Epidermal melanocyte (primary cell): ENCODE measurements around the gene PGA5.
"Not testable (repeated sequence)": the region's sequence is repeated elsewhere in the genome, so short reads cannot be mapped to it uniquely, and the experiment has no call there.

Experiments
- DNase-seq: peaks from one replicate; pipeline ENCODE4 v3.0.0; 2011; ENCODE audit warnings: low spot score; ENCODE audit not compliant: insufficient read length

Gene PGA5

DNA sequence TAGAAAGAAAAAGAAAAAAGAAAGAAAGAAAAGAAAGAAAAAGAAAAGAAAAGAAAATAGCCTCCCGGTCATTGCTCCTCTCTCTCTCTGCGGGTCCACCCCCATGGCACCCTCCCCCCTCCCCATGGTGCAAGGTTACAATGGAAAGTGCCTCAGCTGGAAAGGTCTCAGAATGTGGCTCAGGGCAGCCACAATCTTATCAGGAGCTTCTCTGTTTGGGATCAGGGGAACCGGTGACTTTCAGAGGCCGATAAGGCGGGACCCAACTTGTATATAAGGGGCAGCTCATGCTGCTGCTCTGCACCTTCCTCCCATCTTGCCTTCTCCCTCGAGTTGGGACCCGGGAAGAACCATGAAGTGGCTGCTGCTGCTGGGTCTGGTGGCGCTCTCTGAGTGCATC, at the start of gene PGA5:
PGA5 (plus strand) TSS at position 301 of the 400 bp plus-strand sequence; CDS start at position 353, 52 bp downstream.
- not testable (repeated sequence) for DNase-seq

DNA sequence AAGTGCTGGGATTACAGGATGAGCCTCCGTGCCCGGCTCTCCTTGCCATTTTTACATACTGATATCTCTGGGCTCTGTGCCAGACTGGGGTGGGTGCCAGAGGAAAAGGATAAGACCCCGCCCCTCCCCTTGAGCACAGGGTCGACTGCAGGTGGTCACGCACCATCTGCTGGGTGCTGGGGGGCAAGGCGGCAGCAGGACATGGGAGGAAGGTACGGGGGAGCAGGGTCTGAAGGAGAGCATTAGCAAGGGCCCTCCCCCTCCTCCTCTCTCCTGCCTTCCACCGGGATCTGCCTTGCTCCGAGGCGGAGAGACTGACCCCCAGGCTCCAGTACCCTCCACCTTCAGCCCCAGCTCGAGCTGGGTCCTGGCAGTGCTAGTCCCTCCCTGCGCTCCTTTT, 47.4 kb upstream of the PGA5 start:
- DNase-seq = no peak

DNA sequence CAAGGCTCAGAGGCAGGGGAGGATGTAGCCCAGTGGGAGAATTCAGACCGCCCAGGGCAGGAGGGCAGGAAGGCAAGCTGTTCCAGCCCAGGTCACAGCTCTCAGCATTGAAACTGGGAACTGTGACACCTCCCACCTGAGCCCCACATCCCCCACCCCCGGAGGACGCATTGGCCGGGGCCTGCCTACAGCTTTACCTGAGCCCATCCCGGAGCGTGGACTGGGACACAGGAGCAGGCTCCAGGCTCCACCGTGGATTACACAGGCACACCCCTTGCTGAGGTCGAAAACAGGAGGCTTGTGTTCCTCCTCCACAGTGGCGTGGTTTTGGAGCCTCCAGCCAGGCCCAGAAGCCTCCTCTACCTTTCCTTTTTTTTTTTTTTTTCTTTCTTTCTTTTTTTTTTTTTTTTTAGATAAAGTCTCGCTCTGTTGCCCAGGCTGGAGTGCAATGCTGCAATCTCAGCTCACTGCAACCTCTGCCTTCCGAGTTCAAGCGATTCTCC, 46.8 kb upstream of the PGA5 start:
- no peak for DNase-seq

DNA sequence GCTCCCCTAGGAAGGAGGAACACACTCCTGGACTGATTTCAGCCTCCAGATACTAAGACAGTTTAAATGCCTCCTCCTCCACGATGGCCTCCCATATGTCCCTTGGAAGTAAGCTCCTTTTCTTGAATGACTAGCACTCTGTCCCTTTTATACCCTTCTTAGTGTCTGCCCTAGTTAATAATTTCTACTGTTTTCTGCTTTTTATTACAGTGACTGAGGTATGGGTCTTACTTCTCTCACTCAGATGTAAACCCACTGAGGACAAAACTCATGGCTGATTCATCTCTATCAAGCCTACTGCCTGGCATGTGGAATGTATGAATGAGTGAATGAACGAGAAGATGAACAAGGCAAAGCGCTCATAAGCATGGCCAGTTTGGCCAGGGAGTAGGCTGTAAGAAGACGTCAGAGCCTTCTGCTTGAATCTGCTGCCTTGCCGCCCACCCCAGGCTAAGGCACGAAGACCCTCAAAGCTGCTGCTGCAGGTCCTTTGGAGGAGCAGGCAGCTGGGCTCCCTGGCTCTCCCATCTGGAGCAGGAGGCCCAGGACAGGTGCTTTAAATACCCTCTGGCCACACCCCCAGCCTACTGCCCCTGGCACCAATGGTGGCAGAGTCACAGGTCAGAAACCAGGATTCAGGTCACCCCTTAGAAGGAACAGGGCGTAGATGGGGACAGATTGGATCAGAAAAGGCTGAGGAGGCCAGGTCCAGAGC, 45.8 kb upstream of the PGA5 start:
- no peak for DNase-seq

DNA sequence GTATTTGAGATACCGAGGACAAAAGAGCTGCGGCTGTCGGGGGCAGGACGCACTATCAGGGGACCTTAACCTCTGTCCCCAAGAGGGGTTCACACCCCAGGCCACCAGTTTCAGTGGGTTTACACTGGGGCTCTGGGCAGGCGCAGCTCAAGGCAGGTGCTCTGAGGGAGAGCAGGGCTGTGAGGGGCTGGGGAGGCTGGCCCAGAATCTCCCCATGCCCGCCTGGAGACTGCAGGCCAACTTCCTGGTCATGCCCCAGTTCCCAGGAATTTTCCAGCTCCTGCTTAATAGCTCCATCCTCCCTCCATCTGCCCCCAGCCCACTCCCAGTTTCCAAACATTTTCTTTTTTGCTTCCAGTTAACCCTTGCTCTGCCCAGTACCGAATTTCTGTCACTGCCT, 45.3 kb upstream of the PGA5 start:
- no peak for DNase-seq

DNA sequence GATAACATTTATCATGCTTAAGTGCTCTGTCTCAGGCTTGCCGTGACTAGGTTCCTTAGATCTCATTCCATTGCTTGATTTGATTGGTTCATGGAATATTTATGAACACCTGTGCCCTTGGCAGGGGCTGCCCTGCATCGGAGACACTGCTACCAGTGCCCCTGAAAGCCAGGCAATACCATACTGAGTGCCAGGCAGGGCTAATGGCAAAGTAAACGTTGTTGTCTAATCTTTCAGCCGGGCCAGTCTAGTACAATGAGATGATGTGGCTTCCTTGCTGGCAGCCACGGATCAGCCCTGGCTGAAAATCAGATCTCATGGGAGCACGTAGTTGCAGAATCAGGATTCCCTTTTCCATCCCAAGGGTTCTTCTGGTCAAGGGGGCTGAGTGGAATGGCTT, 42.6 kb upstream of the PGA5 start:
- no peak for DNase-seq

DNA sequence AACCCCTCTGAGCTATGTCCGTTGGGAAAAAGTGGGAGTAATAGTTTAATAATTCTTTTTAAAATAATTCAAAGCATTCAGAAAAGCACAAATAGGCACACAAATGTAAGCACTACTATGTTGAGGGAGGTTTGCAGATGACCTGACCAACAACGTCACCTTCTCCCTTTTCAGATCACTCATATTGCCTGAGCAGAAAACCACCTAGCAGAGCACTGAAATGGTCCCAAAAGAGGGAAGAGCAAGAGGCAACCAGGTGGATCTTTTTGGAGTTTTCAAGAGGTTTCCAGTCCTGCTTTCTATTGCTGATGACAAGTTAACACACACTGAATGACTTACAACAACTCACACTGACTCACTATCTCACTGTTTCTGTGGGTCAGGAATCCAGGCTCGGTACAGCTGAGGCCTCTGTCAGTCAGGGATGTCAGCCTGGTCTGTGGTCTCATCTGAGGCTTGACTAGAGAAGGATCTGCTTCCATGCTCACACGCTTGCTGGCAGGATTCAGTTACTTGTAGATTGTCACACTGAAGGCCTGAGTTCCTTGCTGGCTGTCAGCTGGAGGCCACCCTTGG, 41.9 kb upstream of the PGA5 start:
- DNase-seq = no peak

DNA sequence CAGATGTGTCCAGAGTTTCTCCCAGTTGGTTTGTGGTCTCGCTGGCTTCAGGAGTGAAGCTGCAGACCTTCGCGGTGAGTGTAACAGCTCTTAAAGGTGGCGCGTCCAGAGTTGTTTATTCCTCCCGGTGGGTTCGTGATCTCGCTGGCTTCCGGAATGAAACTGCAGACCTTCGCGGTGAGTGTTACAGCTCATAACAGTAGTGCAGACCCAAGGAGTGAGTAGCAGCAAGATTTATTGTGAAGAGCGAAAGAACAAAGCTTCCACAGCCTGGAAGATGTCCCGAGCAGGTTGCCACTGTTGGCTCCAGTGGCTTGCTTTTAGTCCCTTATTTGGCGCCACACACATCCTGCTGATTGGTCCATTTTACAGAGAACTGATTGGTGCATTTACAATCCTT, 39.5 kb upstream of the PGA5 start:
- no peak for DNase-seq

DNA sequence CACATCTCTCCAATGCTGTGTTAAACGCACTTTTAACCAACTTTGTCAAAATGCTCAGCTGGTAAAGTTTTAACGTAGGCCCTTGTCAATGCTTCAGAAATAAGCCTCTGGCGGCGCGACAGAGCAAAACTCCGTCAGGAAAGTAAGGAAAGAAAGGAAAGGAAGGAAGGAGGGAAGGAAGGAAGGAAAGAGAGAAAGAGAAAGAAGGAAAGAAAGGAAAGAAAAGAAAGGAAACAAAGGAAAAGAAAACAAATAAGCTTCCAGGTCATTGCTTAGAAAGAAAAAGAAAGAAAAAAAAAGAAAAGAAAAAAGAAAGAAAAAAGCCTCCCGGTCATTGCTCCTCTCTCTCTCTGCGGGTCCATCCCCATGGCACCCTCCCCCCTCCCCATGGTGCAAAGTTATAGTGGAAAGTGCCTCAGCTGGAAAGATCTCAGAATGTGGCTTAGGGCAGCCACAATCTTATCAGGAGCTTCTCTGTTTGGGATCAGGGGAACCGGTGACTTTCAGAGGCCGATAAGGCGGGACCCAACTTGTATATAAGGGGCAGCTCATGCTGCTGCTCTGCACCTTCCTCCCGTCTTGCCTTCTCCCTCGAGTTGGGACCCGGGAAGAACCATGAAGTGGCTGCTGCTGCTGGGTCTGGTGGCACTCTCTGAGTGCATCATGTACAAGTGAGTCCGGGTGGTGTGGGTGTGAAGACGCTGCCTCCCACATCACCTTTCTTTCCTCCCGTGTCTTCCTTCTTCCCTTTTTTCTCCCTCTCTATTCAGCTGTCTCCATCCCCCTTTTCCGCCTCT, 37.8 kb upstream of the PGA5 start, which contains the start of gene PGA3:
PGA3 (plus strand) TSS at position 566 of the 797 bp plus-strand sequence; CDS start at position 616, 50 bp downstream.
- DNase-seq = not testable (repeated sequence)

DNA sequence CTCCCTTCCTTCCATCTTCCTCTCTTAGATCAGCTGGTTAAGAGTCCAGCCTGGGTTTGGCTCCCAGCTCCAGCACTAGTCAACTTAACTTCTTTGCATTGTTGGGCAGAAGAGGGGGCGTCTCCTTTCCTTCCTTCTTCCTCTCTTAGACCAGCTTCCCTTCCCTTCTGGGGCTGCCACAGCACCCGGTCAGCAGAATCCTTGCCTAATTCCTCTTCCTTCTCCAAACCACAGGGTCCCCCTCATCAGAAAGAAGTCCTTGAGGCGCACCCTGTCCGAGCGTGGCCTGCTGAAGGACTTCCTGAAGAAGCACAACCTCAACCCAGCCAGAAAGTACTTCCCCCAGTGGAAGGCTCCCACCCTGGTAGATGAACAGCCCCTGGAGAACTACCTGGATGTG, 37.1 kb upstream of the PGA5 start:
- not testable (repeated sequence) for DNase-seq

DNA sequence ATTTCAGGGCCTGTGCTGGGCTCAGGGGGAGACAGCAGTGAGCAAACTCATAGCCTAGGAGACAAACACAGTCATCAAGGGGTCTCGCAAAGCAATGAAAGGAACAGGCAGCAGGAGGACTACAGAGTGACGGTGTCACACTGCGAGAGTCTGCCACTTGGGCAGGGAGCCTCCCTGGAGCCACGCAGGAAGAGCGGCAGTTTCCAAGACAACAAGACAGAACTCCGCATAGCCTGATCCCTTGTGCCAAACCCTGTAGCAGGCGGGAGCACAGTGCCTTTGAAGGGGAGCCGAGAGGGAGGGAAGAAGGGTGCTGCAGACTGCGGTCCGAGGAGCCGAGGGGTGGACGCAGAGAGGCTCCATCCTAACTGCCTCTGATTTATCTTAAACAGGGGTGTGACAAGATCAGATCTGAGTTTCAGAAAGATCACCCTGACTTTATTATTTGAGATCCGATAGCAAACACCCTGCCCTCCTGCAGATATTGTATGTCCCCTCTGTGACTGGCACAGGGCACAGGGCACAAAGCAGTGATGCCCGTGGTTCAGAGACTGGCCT, 36.4 kb upstream of the PGA5 start:
- not testable (repeated sequence) for DNase-seq

DNA sequence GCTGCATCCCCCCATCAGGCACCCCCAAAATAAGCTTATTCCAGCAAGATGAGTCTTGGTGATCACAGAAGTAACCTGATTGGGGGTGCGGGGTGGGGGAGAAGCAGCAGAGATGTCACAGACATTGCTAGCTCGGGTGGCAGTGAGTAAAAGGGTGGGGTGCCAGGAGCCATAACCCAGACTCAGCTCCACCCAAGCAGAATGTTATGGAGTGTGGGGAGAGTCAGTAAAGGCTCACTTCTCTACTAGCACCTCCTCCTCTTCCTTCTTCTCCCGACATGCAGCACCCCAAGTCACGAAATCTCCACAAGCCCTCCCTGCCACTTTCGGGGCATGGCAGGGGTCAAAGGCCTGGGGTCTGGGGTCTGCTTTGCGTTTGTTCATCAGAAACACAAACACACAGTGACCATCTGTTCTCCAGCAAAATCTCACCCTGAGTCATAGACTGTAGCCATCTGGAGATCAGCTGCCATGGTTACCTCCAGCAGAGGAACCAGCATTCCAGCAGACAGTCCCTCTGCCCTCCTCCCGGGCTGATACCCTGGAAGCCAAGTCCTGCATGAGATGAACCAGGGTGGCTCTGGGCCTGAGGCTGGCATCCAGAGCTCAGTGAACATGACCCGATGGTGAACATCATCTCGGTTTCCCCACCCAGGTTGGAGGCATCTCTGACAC, 33.2 kb upstream of the PGA5 start:
- not testable (repeated sequence) for DNase-seq

DNA sequence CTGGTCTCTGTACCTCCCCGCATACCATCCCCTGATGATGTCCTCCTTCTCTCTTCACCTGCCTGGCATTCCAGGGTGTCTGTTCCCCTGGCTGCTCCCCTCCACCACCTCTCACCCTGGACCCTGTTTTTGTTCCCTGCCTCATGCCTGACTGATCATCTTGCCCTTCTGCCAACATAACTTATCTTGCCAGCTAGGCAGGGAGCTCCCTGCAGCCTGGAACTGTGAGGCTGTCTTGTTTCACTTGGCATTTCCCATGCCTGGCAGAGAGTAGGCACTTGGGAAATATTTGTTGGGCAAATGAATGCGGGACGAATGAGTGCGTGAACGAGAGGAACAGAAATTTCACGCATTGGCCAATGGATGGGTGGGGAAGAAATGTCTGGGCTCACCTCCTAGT, 30.3 kb upstream of the PGA5 start:
- DNase-seq = not testable (repeated sequence)

DNA sequence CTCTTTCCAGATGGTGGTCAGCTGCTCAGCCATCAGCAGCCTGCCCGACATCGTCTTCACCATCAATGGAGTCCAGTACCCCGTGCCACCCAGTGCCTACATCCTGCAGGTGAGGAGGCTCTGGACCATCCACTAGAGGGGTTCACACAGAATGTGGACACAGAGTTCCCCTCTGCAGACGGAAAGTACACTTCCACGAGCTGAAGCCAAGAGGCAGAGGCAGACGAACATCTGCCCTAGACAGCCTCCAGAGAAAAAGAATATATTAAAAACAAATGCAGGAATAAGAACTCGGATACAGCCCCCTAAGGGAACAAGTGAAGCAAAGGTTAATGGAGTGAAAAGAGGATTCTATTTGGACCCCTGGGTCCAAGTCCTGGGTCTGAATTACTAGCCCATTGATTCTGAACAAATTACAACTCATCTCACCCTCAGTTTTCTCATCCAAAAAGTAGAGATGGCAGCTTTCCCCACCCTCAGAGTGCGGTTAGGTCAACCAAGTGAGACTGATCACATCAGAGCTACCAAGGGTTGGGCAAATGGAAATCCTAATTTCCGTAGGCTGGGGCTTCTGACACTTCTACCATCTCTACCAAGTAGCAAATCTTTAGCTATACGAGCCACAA, 29.5 kb upstream of the PGA5 start:
- not testable (repeated sequence) for DNase-seq

DNA sequence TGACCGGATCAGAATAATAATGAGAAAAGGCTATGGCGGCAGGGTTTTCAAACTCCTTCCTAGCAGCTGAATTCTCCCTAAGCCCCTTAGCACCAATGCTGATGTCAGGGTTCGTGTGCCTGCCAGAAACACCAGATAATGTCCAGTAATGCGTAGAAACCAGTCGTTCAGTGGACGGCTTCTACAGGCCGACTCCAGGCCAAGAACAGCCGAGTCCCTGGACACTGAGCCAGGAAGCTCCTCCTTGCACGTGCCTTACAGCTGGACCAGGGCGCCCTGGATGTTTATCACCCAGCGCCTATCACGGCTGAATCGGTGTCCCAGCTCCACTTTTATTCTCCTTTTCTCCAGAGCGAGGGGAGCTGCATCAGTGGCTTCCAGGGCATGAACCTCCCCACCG, 28.8 kb upstream of the PGA5 start:
- not testable (repeated sequence) for DNase-seq

DNA sequence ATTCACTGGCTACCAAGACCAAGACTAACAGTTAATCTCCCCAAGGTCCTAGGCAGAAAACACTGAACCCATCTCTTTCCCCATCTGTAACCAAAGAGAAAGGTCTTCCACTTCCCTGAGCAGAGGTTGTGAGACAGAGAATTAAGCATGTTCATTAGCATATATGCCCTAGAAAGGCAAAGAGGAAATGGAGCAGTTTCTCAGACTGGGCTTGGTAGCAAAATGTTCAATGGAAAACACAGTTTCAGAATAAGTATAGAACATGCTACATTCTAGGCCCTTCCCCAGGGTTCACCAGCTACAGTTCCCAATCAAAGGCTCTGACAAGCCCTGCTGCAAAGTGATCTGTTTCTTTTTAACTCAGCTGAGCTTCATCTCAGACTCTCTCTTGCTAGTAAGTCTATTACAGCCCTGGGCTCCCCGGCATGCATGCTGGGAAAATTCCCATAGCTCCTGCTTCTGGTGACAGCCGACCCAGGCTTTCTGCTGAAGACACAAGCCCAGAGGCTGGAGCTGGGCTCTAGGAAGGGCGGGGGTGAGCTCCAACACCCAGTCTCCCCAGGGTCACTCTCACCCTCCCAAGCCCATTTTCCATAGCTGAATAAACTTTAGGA, 27.2 kb upstream of the PGA5 start:
- not testable (repeated sequence) for DNase-seq

DNA sequence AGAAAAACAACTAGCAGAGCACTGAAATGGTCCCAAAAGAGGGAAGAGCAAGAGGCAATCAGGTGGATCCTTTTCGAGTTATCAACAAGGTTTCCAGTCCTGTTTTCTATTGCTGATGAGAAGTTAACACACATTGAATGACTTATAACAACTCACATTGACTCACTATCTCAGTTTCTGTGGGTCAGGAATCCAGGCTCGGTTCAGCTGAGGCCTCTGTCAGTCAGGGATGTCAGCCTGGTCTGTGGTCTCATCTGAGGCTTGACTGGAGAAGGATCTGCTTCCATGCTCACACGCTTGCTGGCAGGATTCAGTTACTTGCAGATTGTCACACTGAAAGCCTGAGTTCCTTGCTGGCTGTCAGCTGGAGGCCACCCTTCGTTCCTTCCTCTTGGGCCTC, 22.7 kb upstream of the PGA5 start:
- DNase-seq = not testable (repeated sequence)

DNA sequence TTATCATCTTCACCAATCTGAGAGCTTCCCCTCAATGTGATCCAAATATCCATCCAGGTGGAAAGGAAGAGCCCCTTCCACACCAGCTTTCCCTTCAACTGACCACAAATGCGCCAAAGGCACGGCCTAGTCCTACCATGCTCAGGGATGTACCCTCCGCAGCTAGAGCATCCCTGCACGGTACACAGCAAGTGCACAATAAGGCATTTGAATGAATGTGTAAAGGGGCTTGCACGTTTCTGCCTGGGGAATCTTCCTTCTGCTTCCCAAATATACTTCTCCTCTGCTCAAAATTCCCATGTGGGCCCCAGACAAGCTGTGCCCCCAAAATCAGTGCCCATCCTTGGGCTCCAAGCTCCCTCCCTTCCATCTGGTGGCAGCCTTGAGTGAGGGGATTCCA, 22.0 kb upstream of the PGA5 start:
- DNase-seq = not testable (repeated sequence)

DNA sequence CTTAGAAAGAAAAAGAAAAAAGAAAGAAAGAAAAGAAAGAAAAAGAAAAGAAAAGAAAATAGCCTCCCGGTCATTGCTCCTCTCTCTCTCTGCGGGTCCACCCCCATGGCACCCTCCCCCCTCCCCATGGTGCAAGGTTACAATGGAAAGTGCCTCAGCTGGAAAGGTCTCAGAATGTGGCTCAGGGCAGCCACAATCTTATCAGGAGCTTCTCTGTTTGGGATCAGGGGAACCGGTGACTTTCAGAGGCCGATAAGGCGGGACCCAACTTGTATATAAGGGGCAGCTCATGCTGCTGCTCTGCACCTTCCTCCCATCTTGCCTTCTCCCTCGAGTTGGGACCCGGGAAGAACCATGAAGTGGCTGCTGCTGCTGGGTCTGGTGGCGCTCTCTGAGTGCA, 18.9 kb upstream of the PGA5 start, which contains the start of gene PGA4:
PGA4 (plus strand) TSS at position 301 of the 400 bp plus-strand sequence; CDS start at position 355, 54 bp downstream.
- not testable (repeated sequence) for DNase-seq

DNA sequence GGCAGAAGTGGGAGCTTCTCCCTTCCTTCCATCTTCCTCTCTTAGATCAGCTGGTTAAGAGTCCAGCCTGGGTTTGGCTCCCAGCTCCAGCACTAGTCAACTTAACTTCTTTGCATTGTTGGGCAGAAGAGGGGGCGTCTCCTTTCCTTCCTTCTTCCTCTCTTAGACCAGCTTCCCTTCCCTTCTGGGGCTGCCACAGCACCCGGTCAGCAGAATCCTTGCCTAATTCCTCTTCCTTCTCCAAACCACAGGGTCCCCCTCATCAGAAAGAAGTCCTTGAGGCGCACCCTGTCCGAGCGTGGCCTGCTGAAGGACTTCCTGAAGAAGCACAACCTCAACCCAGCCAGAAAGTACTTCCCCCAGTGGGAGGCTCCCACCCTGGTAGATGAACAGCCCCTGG, 18.3 kb upstream of the PGA5 start:
- DNase-seq = not testable (repeated sequence)
